Measurements from ENCODE around the gene DLGAP4. TPM values are rescaled to one million over a fixed set of nuclear protein-coding genes. Genes with fewer than 3 reads are reported as not detected.

The DLGAP4 gene
- total RNA-seq, 1 experiment from 2014 or later, result 40.3 TPM

DNA sequence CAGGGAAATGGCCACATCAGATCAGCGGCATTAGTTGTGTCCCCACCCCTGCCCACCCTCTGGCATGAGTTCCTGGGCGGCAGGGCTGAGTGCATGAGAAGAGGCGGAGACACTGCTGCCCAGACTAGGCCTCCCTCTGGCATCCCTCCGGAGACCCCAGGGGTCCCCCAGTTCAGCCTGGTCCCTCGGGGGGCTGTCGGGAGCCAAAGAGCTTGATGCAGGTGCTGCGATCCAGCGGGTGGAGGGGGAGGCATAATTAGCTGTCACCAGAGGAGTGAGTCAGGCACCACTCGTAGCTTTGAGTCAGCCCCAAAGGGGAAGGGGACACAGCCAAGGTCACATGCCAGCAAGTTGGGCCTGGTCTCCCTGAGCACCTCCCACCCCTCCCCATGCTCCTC, 34.5 kb downstream of the DLGAP4 start:
- Histone ChIP-seq H3K4me1 (ENCODE audit: control insufficient read depth in 1 of 2, insufficient read depth in 2 of 2, low read length in 2 of 2) (no peaks in the 10 kb centered on the region), H4K20me1 (ENCODE audit: insufficient read depth) (no peaks in the 10 kb centered on the region), H3K9ac (ENCODE audit: low read length) (no peak overlapping the region), H3K9me3 (ENCODE audit: control insufficient read depth in 1 of 2, insufficient read depth in 1 of 2, low read depth in 1 of 2, low read length in 2 of 2) (no peaks in the 10 kb centered on the region), H3K27ac (ENCODE audit: low read depth, low read length) (no peak overlapping the region), H3K9me2 (ENCODE audit: insufficient read depth) (no peaks in the 10 kb centered on the region), H3K36me3 (ENCODE audit: control insufficient read depth in 1 of 2, insufficient read depth in 2 of 2, low read length in 2 of 2) (no peaks in the 10 kb centered on the region), H3K4me2 (ENCODE audit: low read length) (no peak overlapping the region), H3K79me2 (ENCODE audit: insufficient read depth, low read length) (no peaks in the 10 kb centered on the region), H3K27me3 (ENCODE audit: insufficient read depth, low read length) (no peaks in the 10 kb centered on the region), H2AFZ (ENCODE audit: low read depth, low read length, poor library complexity, severe bottlenecking) (no peak overlapping the region), H3K4me3 (replicated peaks in 1 of 2; ENCODE audit: low read depth in 1 of 2, low read length in 2 of 2) (no peak overlapping the region)
- intact Hi-C loops (cut with micrococcal nuclease), result loop anchor here (5.0 kb wide), 1 partner anchor 42 kb away; no protein-coding TSS in a partner anchor
- POLR2A ChIA-PET, result no interaction called here
- ATAC-seq (no peak), DNase-seq (ENCODE audit: low read depth, low spot score) (no peak)
- TF ChIP-seq SP1 (IDR thresholded peaks at IDR 0.05; ENCODE audit: low read depth), result no peak
- TF ChIP-seq, protein P1, sequence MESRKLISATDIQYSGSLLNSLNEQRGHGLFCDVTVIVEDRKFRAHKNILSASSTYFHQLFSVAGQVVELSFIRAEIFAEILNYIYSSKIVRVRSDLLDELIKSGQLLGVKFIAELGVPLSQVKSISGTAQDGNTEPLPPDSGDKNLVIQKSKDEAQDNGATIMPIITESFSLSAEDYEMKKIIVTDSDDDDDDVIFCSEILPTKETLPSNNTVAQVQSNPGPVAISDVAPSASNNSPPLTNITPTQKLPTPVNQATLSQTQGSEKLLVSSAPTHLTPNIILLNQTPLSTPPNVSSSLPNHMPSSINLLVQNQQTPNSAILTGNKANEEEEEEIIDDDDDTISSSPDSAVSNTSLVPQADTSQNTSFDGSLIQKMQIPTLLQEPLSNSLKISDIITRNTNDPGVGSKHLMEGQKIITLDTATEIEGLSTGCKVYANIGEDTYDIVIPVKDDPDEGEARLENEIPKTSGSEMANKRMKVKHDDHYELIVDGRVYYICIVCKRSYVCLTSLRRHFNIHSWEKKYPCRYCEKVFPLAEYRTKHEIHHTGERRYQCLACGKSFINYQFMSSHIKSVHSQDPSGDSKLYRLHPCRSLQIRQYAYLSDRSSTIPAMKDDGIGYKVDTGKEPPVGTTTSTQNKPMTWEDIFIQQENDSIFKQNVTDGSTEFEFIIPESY (IDR thresholded peaks at IDR 0.05; ENCODE audit: extremely low read depth, insufficient replicate concordance, low read length), result no peak
- no peak for TF ChIP-seq POLR2AphosphoS5 (IDR thresholded peaks at IDR 0.05; ENCODE audit: low read depth, low read length)
- no peak for TF ChIP-seq CEBPB (IDR thresholded peaks at IDR 0.05; ENCODE audit: low read depth)
- no peak for TF ChIP-seq EZH2 (IDR thresholded peaks at IDR 0.05)
- TF ChIP-seq TCF7L2 (IDR thresholded peaks at IDR 0.05; ENCODE audit: borderline replicate concordance, extremely low read depth, insufficient read depth, insufficient read length), result no peak
- no peak for TF ChIP-seq YY1 (IDR thresholded peaks at IDR 0.05; ENCODE audit: extremely low read depth, insufficient replicate concordance, low read depth, low read length)
- no peak for TF ChIP-seq POLR2A (IDR thresholded peaks at IDR 0.05; ENCODE audit: borderline replicate concordance, extremely low read depth, insufficient read depth, insufficient read length)
- TF ChIP-seq JUND (IDR thresholded peaks at IDR 0.05), result no peak
- TF ChIP-seq ZNF274 (IDR thresholded peaks at IDR 0.05; ENCODE audit: low read depth, low read length), result no peak
- no peak for TF ChIP-seq FOSL1 (IDR thresholded peaks at IDR 0.05; ENCODE audit: low read depth)
- TF ChIP-seq EZH2phosphoT487 (IDR thresholded peaks at IDR 0.05; ENCODE audit: borderline replicate concordance), result no peak
- TF ChIP-seq, protein P2, sequence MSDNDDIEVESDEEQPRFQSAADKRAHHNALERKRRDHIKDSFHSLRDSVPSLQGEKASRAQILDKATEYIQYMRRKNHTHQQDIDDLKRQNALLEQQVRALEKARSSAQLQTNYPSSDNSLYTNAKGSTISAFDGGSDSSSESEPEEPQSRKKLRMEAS (IDR thresholded peaks at IDR 0.05), result no peak
- TF ChIP-seq, protein P3, sequence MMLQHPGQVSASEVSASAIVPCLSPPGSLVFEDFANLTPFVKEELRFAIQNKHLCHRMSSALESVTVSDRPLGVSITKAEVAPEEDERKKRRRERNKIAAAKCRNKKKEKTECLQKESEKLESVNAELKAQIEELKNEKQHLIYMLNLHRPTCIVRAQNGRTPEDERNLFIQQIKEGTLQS (IDR thresholded peaks at IDR 0.05), result no peak
- no peak for TF ChIP-seq SIN3A (IDR thresholded peaks at IDR 0.05; ENCODE audit: low read depth)
- no peak for TF ChIP-seq CBX3 (IDR thresholded peaks at IDR 0.05; ENCODE audit: low read depth)
- TF ChIP-seq SRF (IDR thresholded peaks at IDR 0.05; ENCODE audit: low read depth), result no peak
- no peak for TF ChIP-seq RAD21 (IDR thresholded peaks at IDR 0.05; ENCODE audit: low read depth)
- TF ChIP-seq ELF1 (IDR thresholded peaks at IDR 0.05; ENCODE audit: borderline replicate concordance, low read depth), result no peak
- no TSS peak for BruUV-seq (replicated peaks)
- RAD21 ChIA-PET (ENCODE audit: low non-redundant PET in 1 of 2, low total read pairs in 2 of 2, uncharacterized antibody in 2 of 2, unreplicated experiment in 2 of 2), result no interaction called here
- CTCF ChIA-PET, result no interaction called here
